HepG2 (cell line): ENCODE data around the gene GTF2E1. TPM values are rescaled to one million over a fixed set of nuclear protein-coding genes. Genes with fewer than 3 reads are reported as not detected.
A peak's percentile ranks its signal among the peaks of the same experiment; 100 is the strongest.

ENCODE experiments used
- EHMT2 ChIP-seq: fragments of 200-600 bp; sonication (generic); IDR thresholded peaks from 2 replicates; pipeline ENCODE4 v1.7.0; 2017; ENCODE audit warnings: antibody characterized with exemption, low read depth, low read length, borderline replicate concordance
- ERF ChIP-seq: IDR thresholded peaks from 2 replicates; pipeline ENCODE4 v1.6.1; 2018; ENCODE audit warnings: missing biosample characterization, missing genetic modification reagents
- FOXA3 ChIP-seq: IDR thresholded peaks from 2 replicates; pipeline ENCODE4 v1.6.1; 2016; ENCODE audit warnings: missing genetic modification reagents, missing compliant biosample characterization
- GABPA ChIP-seq, 2 experiments: IDR thresholded peaks; 2 replicates each; pipeline ENCODE4 v1.6.1; 2011 to 2016; ENCODE audit warnings: low read depth in 2 of 2, low read length in 1 of 2, missing biosample characterization in 1 of 2, missing genetic modification characterization in 1 of 2
- MXD4 ChIP-seq: IDR thresholded peaks from 2 replicates; pipeline ENCODE4 v1.6.1; 2016; ENCODE audit warnings: mild to moderate bottlenecking, missing biosample characterization, missing genetic modification reagents
- NFKB2 ChIP-seq: sonication (generic); formaldehyde crosslinking; IDR thresholded peaks from 2 replicates; pipeline ENCODE4 v1.4.0; 2020; ENCODE audit warnings: missing genetic modification reagents, borderline replicate concordance
- RCOR2 ChIP-seq: IDR thresholded peaks from 2 replicates; pipeline ENCODE4 v1.6.1; 2016; ENCODE audit warnings: missing biosample characterization, missing genetic modification reagents
- RFX5 ChIP-seq: IDR thresholded peaks from 2 replicates; pipeline ENCODE4 v1.6.1; 2011; ENCODE audit warnings: low read depth, low read length, improper control_type of control experiment
- SMYD3 ChIP-seq: sonication (generic); formaldehyde crosslinking; IDR thresholded peaks from 2 replicates; pipeline ENCODE4 v1.8.1; 2023; ENCODE audit warnings: mild to moderate bottlenecking, missing genetic modification reagents
- SNAI1 ChIP-seq: sonication (generic); formaldehyde crosslinking; IDR thresholded peaks from 2 replicates; pipeline ENCODE4 v1.5.0; 2020; ENCODE audit warnings: mild to moderate bottlenecking, missing genetic modification reagents, borderline replicate concordance
- ZBTB38 ChIP-seq: sonication (generic); formaldehyde crosslinking; IDR thresholded peaks from 2 replicates; pipeline ENCODE4 v1.5.1; 2020; ENCODE audit warnings: mild to moderate bottlenecking, missing genetic modification reagents
- ZBTB7A ChIP-seq: sonication (generic); formaldehyde crosslinking; IDR thresholded peaks from 2 replicates; pipeline ENCODE4 v1.8.0; 2022; ENCODE audit warnings: mild to moderate bottlenecking, missing genetic modification reagents
- ZSCAN9 ChIP-seq: IDR thresholded peaks from 2 replicates; pipeline ENCODE4 v1.6.1; 2016; ENCODE audit warnings: borderline replicate concordance
- polyA plus RNA-seq, 8 experiments: library from polyadenylated mRNA; depleted of rRNA in 3 of 8; stranded (reverse) in 7 of 8; unstranded in 1 of 8; fragments of >200 nt; fragmentation: Illumina TruSeq in 4 of 8; extraction: Trizol in 4 of 8; gene quantifications; 2 replicates each; pipeline versions ENCODE4 v1.2.1 to v1.2.3, GENCODE V29; 2011 to 2016; ENCODE audit warnings: low read depth in 4 of 8, missing spikeins in 1 of 8, mixed read lengths in 1 of 8; ENCODE audit not compliant: insufficient read depth in 1 of 8
- total RNA-seq, 5 experiments: library from RNA; depleted of rRNA; stranded (reverse); fragments of >200 nt; fragmentation: Illumina TruSeq; extraction: Trizol; gene quantifications; 2 replicates each; pipeline ENCODE4 v1.2.3, GENCODE V29; 2016; ENCODE audit warnings: low read depth in 1 of 5
- TF ChIP-seq, protein P1 (sequence below): sonication (generic); formaldehyde crosslinking; IDR thresholded peaks from 2 replicates; pipeline ENCODE4 v1.4.0; 2020; ENCODE audit warnings: missing genetic modification reagents
- TF ChIP-seq, protein P2 (sequence below): sonication (generic); formaldehyde crosslinking; IDR thresholded peaks from 2 replicates; pipeline ENCODE4 v1.8.0; 2022; ENCODE audit warnings: mild to moderate bottlenecking, missing genetic modification reagents, borderline replicate concordance
- TF ChIP-seq, protein P3 (sequence below): sonication (generic); formaldehyde crosslinking; IDR thresholded peaks from 2 replicates; pipeline ENCODE4 v1.4.0; 2020; ENCODE audit warnings: missing genetic modification reagents, borderline replicate concordance
- TF ChIP-seq, protein P4 (sequence below): sonication (generic); formaldehyde crosslinking; IDR thresholded peaks from 2 replicates; pipeline ENCODE4 v1.8.0; 2022; ENCODE audit warnings: missing genetic modification reagents, mild to moderate bottlenecking, moderate library complexity, borderline replicate concordance
- TF ChIP-seq, protein P5 (sequence below): IDR thresholded peaks from 2 replicates; pipeline ENCODE4 v1.6.1; 2016; ENCODE audit warnings: mild to moderate bottlenecking

Gene GTF2E1
- total and polyA plus RNA-seq, 2 of the 13 experiments (the other 11 are each of a cell fraction or from before 2014, with no cell fraction given): 7.7 to 21.5 TPM

DNA sequence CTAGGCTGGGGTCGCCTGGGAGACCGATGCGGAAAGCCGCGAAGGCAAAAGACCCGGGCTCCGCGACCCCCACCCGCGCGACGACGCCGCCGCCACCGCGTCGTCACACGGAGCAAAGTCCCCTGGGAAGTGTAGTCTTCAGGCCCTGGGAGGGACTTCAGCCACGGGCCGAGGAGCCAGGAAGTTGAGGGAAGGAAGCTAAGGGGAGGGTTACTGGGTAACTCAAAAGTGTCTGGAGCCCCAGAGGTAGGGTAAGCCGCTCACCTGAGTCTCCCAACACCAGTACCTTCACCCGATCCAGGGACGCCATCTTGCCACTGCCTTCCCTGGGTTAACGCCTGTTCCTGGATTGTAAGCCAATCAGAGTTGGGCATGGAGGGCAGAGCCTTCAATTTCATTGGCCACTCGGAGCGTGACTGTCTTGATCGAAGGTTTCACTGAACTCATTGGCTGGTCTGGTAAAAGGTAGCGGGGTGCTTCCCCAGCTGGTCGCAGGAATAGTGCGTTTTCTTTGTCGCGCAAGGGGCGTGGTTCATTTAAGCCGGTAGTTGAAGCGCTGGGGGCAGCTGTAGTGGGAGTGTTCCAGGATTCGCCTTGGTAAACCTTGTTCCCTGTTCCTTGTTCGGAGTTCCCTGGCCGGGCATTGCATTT, at the start of gene GTF2E1, which contains the start of gene RABL3 (continued):
- TF ChIP-seq, protein P1, sequence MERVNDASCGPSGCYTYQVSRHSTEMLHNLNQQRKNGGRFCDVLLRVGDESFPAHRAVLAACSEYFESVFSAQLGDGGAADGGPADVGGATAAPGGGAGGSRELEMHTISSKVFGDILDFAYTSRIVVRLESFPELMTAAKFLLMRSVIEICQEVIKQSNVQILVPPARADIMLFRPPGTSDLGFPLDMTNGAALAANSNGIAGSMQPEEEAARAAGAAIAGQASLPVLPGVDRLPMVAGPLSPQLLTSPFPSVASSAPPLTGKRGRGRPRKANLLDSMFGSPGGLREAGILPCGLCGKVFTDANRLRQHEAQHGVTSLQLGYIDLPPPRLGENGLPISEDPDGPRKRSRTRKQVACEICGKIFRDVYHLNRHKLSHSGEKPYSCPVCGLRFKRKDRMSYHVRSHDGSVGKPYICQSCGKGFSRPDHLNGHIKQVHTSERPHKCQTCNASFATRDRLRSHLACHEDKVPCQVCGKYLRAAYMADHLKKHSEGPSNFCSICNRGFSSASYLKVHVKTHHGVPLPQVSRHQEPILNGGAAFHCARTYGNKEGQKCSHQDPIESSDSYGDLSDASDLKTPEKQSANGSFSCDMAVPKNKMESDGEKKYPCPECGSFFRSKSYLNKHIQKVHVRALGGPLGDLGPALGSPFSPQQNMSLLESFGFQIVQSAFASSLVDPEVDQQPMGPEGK (CRISPR knock-in tag): peak; percentile 52
- TF ChIP-seq GABPA (IDR thresholded peaks at IDR 0.05; ENCODE audit: low read depth, low read length): peak; percentile 28
- peak; percentile 82 for TF ChIP-seq GABPA (CRISPR knock-in tag; IDR thresholded peaks at IDR 0.05; ENCODE audit: low read depth)
- TF ChIP-seq, protein P2, sequence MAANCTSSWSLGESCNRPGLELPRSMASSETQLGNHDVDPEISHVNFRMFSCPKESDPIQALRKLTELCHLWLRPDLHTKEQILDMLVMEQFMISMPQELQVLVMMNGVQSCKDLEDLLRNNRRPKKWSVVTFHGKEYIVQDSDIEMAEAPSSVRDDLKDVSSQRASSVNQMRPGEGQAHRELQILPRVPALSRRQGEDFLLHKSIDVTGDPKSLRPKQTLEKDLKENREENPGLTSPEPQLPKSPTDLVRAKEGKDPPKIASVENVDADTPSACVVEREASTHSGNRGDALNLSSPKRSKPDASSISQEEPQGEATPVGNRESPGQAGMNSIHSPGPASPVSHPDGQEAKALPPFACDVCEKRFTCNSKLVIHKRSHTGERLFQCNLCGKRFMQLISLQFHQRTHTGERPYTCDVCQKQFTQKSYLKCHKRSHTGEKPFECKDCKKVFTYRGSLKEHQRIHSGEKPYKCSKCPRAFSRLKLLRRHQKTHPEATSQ (CRISPR knock-in tag): no peak
- TF ChIP-seq, protein P3, sequence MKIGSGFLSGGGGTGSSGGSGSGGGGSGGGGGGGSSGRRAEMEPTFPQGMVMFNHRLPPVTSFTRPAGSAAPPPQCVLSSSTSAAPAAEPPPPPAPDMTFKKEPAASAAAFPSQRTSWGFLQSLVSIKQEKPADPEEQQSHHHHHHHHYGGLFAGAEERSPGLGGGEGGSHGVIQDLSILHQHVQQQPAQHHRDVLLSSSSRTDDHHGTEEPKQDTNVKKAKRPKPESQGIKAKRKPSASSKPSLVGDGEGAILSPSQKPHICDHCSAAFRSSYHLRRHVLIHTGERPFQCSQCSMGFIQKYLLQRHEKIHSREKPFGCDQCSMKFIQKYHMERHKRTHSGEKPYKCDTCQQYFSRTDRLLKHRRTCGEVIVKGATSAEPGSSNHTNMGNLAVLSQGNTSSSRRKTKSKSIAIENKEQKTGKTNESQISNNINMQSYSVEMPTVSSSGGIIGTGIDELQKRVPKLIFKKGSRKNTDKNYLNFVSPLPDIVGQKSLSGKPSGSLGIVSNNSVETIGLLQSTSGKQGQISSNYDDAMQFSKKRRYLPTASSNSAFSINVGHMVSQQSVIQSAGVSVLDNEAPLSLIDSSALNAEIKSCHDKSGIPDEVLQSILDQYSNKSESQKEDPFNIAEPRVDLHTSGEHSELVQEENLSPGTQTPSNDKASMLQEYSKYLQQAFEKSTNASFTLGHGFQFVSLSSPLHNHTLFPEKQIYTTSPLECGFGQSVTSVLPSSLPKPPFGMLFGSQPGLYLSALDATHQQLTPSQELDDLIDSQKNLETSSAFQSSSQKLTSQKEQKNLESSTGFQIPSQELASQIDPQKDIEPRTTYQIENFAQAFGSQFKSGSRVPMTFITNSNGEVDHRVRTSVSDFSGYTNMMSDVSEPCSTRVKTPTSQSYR: peak; percentile 87
- peak; percentile 62; the same call in 1 of the 2 replicates for TF ChIP-seq SNAI1
- peak; percentile 7; the same call in 1 of the 2 replicates for TF ChIP-seq RCOR2 (CRISPR knock-in tag)
- peak; percentile 61 for TF ChIP-seq RFX5
- TF ChIP-seq, protein P4, sequence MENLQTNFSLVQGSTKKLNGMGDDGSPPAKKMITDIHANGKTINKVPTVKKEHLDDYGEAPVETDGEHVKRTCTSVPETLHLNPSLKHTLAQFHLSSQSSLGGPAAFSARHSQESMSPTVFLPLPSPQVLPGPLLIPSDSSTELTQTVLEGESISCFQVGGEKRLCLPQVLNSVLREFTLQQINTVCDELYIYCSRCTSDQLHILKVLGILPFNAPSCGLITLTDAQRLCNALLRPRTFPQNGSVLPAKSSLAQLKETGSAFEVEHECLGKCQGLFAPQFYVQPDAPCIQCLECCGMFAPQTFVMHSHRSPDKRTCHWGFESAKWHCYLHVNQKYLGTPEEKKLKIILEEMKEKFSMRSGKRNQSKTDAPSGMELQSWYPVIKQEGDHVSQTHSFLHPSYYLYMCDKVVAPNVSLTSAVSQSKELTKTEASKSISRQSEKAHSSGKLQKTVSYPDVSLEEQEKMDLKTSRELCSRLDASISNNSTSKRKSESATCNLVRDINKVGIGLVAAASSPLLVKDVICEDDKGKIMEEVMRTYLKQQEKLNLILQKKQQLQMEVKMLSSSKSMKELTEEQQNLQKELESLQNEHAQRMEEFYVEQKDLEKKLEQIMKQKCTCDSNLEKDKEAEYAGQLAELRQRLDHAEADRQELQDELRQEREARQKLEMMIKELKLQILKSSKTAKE: no peak
- peak; percentile 45; the same call in 1 of the 2 replicates for TF ChIP-seq MXD4 (CRISPR knock-in tag)
- TF ChIP-seq ZSCAN9: peak; percentile 30; the same call in 1 of the 2 replicates
- TF ChIP-seq SMYD3 (CRISPR knock-in tag): no peak
- TF ChIP-seq NFKB2: peak; percentile 47; the same call in 1 of the 2 replicates
- peak; percentile 56 for TF ChIP-seq FOXA3
- no peak for TF ChIP-seq ZBTB38 (CRISPR knock-in tag)
- peak; percentile 31; the same call in 1 of the 2 replicates for TF ChIP-seq EHMT2
- TF ChIP-seq, protein P5, sequence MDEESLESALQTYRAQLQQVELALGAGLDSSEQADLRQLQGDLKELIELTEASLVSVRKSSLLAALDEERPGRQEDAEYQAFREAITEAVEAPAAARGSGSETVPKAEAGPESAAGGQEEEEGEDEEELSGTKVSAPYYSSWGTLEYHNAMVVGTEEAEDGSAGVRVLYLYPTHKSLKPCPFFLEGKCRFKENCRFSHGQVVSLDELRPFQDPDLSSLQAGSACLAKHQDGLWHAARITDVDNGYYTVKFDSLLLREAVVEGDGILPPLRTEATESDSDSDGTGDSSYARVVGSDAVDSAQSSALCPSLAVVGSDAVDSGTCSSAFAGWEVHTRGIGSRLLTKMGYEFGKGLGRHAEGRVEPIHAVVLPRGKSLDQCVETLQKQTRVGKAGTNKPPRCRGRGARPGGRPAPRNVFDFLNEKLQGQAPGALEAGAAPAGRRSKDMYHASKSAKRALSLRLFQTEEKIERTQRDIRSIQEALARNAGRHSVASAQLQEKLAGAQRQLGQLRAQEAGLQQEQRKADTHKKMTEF (CRISPR knock-in tag): peak; percentile 77
- TF ChIP-seq ZBTB7A (CRISPR knock-in tag): peak; percentile 79
- peak; percentile 72; the same call in 1 of the 2 replicates for TF ChIP-seq ERF (CRISPR knock-in tag)
